T-helper 17 cell (primary cell): ENCODE results near the gene DZIP1. TPM values are rescaled to one million over a fixed set of nuclear protein-coding genes. Genes with fewer than 3 reads are reported as not detected.

Experiments used
- ATAC-seq: fragments of 150-1000 bp; cut with Tn5 transposase; 2 replicates; pipeline ENCODE4 v1.10.0; 2021; ENCODE audit warnings: mild to moderate bottlenecking, moderate library complexity
- DNase-seq, 3 donors: peaks; one replicate each; pipeline versions ENCODE4 v3.0.0 to v3.0.0-alpha.2; 2020 to 2021
- H3K9me3 ChIP-seq: one replicate; pipeline ENCODE4 v1.7.0; 2013; ENCODE audit warnings: low read length, mild to moderate bottlenecking; ENCODE audit not compliant: control insufficient read depth, poor library complexity, severe bottlenecking
- H3K27ac Mint-ChIP-seq: one replicate; pipeline ENCODE4 v1.8.0; 2022; ENCODE audit warnings: mild to moderate bottlenecking, moderate library complexity, mixed read lengths
- H3K27me3 Mint-ChIP-seq: one replicate; pipeline ENCODE4 v1.8.0; 2022; ENCODE audit warnings: mixed read lengths
- H3K36me3 Mint-ChIP-seq: one replicate; pipeline ENCODE4 v1.8.0; 2022; ENCODE audit warnings: low read depth, mixed read lengths
- H3K4me1 Mint-ChIP-seq: one replicate; pipeline ENCODE4 v1.8.0; 2022; ENCODE audit warnings: mild to moderate bottlenecking, mixed read lengths
- H3K4me3 Mint-ChIP-seq: one replicate; pipeline ENCODE4 v1.8.0; 2022; ENCODE audit warnings: mild to moderate bottlenecking, moderate library complexity, mixed read lengths
- total RNA-seq, 4 donors: library from RNA in 2 of 4; stranded (reverse) in 2 of 4; gene quantifications; one replicate each; pipeline ENCODE4 v1.2.3 and lab custom pipeline; 2022 to 2026

The DZIP1 gene
- total RNA-seq, 2 donors from 2014 or later, result not detected

DNA sequence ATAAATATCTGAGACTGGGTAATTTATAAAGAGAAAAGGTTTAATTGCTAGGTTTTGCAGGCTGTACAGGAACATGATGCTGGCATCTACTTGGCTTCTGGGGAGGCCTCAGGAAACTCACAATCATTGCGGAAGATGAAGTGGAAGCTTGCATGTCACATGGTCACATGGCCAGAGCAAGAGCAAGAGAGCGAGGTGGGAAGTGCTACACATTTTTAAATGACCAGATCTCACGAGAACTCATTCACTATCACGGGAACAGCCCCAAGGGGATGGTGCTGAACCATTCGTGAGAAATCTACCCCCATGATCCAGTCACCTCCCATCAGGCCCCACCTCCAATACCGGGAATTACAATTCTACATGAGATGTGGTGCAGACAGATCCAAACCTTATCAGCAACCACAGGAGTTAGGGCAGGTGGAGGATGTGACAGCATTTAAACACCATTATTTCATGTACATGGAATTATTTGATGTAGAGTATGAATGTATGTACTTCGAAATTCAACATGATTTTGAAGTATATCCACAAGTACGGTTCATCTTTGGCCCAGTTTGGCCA lies 102.5 kb downstream of the DZIP1 start:
- ATAC-seq (no peak), DNase-seq (no peak)
- Mint-ChIP-seq H3K36me3 (peaks cover 3% of the 10 kb centered on the region), H3K4me3 (no peak overlapping the region), H3K27me3 (peaks cover 39% of the 10 kb centered on the region), H3K4me1 (peaks cover 2% of the 10 kb centered on the region), H3K27ac (no peak overlapping the region)
- H3K9me3 ChIP-seq, result no peaks in the 10 kb centered on the region

DNA sequence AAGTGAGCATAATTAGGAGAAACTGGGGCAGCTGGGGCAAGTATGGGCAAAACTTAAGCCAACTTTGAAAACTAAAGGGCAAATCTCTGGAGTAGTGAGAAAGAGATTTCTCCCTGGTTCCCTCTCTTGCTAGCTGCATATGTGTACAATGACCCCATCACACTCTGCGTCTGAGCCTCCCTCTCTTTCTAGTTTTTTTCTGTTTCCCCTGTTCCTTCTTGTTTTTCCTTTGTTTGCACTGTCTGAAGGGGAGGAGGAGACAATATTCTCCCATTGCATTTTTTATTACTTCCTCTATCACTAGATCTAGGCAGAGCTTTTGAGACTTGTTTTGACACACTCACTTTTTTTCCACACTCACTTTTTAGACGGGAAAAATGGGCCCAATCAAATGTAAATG lies 103.2 kb downstream of the DZIP1 start:
- Mint-ChIP-seq H3K4me3 (no peak overlapping the region), H3K36me3 (peaks cover 3% of the 10 kb centered on the region), H3K4me1 (peaks cover 2% of the 10 kb centered on the region), H3K27ac (no peak overlapping the region), H3K27me3 (peaks cover 38% of the 10 kb centered on the region)
- no peak for ATAC-seq
- no peak for DNase-seq
- no peaks in the 10 kb centered on the region for H3K9me3 ChIP-seq

DNA sequence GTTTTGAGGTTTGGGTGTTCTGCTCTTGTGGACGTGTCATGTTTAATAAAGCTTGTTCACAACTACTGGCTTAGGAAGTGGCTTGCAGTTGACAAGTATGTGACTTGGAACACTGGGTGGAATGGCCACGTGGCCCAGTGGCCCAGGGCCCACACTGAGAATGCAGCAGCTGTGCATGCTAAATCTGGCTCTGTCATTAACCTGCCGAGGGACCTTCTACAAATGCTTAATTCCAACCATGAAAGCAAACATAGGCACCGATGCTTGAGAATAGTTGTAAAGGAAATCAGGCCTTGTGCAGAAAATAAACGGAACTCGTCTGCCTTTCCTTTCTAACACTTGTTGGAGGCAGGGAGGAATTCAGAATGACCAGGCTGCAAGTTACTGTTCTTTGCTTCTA lies 103.6 kb downstream of the DZIP1 start:
- no peaks in the 10 kb centered on the region for H3K9me3 ChIP-seq
- ATAC-seq (no peak), DNase-seq (no peak)
- no peak overlapping the region for H3K27ac Mint-ChIP-seq
- peaks cover 3% of the 10 kb centered on the region for H3K36me3 Mint-ChIP-seq
- H3K4me3 Mint-ChIP-seq, result no peak overlapping the region
- peaks cover 40% of the 10 kb centered on the region for H3K27me3 Mint-ChIP-seq
- H3K4me1 Mint-ChIP-seq, result peaks cover 2% of the 10 kb centered on the region

DNA sequence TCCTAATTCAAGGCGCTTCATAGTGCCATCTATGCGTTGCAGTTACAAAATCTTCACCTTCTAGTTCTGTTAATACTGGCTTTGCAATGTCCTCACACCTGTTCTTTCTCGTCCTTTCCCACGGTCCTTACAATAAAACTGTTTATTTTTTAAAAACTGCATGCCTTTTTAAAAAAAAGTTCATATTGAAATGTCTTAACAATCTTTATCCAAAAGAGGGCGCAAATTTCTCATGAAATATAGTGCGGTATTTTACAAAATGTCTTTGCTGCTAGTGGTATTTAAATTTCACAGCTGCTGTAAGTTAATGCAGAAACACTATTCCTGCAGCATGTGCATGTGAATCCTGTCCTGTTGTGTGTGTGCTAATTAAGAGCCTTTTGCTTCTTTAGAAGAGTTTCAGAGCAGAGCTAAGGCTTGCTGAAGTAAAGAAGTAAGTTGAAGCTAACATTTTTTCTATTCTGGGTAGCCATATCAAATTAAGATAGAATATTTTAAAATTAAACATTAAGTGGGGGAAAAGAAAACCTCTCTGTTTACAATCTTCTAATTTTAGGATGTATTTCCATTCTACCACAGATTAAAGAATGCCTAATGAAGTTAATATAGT lies 107.8 kb downstream of the DZIP1 start:
- Mint-ChIP-seq H3K27me3 (peaks cover 57% of the 10 kb centered on the region), H3K4me3 (no peak overlapping the region), H3K36me3 (peaks cover 9% of the 10 kb centered on the region), H3K27ac (no peak overlapping the region), H3K4me1 (peaks cover 8% of the 10 kb centered on the region)
- no peaks in the 10 kb centered on the region for H3K9me3 ChIP-seq
- ATAC-seq (no peak), DNase-seq (no peak)

DNA sequence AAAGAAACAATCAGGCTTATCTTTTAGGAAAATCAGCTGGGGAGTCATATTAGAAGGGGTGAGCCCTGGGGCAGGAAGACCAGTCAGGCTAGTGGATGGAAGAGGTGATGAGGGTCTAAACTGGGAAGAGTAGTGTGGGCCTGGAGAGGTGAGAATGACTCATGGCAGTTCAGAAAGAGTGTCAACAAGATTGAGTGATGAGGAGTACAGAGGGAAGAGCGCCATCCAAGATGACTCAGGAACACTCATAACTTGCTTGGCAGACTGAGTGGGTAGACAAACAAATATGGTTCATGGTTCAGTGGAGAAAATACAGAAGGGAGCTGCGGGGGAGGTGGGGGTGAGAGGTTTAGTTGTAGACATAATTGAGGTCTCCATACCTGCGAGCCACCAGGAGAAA lies 109.3 kb downstream of the DZIP1 start:
- Mint-ChIP-seq H3K4me1 (peaks cover 8% of the 10 kb centered on the region), H3K36me3 (peaks cover 9% of the 10 kb centered on the region), H3K27me3 (peaks cover 51% of the 10 kb centered on the region), H3K27ac (no peak overlapping the region), H3K4me3 (no peak overlapping the region)
- ATAC-seq (no peak), DNase-seq (no peak)
- H3K9me3 ChIP-seq, result no peaks in the 10 kb centered on the region

DNA sequence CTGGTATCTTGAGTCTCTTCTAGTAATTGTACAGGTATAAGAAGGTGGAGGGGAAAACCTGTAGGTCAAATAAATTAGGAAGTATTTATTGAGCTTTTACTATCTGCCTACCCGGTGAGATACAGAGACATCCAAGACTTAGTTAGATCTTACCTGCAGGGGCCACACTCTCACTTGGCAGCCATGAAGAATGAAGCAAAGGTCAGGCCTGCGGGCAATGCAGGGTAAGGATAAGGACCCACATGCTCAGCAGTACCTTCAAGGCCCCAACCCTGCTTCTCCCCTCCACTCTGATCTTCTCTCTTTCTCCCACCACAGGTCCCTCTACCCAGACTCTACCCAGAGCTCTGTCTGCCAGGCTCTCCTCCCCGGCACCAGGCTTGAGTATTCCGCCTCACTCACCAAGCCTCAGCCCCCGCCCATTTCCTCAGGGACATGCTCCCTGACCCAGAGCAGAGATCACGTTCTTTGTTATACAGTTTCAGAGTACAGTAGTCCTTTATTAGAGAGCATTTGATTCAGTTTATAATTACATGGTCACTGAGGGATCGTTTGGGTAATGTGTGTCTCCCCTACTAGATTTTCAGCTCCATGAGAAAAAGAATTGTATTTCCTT lies 110.9 kb downstream of the DZIP1 start:
- Mint-ChIP-seq H3K36me3 (peaks cover 9% of the 10 kb centered on the region), H3K4me3 (no peak overlapping the region), H3K27ac (no peak overlapping the region), H3K4me1 (peaks cover 8% of the 10 kb centered on the region), H3K27me3 (peaks cover 50% of the 10 kb centered on the region)
- H3K9me3 ChIP-seq, result no peaks in the 10 kb centered on the region
- ATAC-seq (no peak), DNase-seq (no peak)

DNA sequence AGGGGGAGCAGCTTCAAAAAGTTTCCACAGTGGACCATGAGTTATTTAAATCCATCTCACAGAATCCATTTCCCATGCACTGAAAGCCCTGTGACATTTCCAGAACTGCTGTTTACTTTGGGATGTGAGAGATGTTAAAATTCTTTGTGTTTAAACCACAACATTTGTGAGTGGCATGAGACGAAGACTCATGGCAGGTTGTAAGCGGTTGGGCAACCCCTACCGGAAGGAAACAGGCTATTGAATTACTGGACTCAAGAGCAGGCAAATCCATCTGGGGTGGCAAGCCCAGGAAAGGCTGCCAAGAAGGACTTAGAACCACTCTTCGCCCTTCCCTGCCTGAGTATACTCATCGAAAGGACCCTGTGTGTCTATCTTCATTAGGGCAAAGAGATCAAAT lies 114.3 kb downstream of the DZIP1 start:
- peaks cover 2% of the 10 kb centered on the region for H3K4me1 Mint-ChIP-seq
- peaks cover 33% of the 10 kb centered on the region for H3K27me3 Mint-ChIP-seq
- H3K9me3 ChIP-seq, result no peaks in the 10 kb centered on the region
- DNase-seq (no peak), ATAC-seq (no peak)
- H3K36me3 Mint-ChIP-seq, result peaks cover 1% of the 10 kb centered on the region
- no peak overlapping the region for H3K27ac Mint-ChIP-seq
- H3K4me3 Mint-ChIP-seq, result no peak overlapping the region

Other genes with a start within 250 kb of the DZIP1 start
- gene CLDN10, start 92.0 kb downstream of the DZIP1 start, total RNA-seq, result not detected
- 10 to 100 TPM; 20.8 to 24.5 TPM for gene DNAJC3, start 32.4 kb upstream of the DZIP1 start, total RNA-seq